ENCODE data around the gene SETD9. TPM values are rescaled to one million over a fixed set of nuclear protein-coding genes. Genes with fewer than 3 reads are reported as not detected.

The SETD9 gene, protein sequence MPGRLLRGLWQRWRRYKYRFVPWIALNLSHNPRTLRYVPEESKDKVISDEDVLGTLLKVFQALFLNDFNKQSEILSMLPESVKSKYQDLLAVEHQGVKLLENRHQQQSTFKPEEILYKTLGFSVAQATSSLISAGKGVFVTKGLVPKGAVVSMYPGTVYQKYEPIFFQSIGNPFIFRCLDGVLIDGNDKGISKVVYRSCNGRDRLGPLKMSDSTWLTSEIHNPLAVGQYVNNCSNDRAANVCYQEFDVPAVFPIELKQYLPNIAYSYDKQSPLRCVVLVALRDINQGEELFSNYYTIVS
- polyA plus RNA-seq (ENCODE audit: insufficient read length in 4 of 4): 10 to 100 TPM in 3 of 4 donors, 1 to 10 TPM in 1; 2.8 to 23.2 (median 13.4) TPM

DNA sequence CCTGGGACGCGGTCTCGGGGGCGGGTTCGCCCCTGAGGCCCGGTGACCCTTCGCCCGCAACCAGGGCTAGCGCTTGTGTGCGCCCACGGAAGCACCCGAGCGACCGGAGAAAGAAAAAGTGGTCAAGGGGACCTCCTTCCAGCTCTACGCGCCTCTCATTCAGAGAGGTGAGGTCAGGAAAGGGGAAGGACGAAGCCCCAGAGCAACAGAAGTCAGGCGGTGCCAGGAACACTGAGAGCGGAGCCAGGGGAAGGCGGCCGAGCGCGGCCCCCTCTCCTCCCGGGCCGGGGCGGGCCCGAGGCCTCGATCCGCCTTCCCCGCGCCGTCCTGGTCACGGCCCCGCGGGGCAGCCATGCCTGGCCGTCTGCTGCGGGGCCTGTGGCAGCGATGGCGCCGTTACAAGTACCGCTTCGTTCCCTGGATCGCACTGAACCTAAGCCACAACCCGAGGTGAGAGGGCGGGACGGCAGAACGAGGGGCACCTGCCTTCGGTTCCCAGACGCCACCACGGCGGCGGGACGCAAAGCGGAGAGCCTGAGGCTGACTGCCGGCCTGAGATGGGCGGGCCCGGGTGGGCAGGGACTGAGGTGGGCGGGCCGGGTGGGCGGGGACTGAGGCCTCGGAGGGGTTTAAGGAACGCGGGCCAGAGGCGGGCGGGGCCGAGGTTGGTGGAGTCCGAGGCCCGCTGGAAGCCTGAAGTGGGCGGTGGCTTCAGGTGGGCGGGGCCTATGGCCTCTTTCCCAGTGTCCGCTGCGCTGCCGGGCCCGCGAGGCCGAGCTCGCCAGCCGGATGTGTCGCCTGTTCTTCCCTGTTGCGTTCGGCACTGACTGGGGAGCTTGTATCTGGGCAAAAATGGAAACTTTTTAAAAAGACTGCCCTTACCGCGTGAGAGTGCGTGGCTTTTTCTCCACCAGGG lies at the start of gene SETD9:
SETD9 (plus strand) TSS at position 303 of the 916 bp plus-strand sequence; CDS start at position 353, 50 bp downstream.
- peak; percentile 94 for DNase-seq (ENCODE audit: low read depth in 4 of 4, low spot score in 3 of 4)

DNA sequence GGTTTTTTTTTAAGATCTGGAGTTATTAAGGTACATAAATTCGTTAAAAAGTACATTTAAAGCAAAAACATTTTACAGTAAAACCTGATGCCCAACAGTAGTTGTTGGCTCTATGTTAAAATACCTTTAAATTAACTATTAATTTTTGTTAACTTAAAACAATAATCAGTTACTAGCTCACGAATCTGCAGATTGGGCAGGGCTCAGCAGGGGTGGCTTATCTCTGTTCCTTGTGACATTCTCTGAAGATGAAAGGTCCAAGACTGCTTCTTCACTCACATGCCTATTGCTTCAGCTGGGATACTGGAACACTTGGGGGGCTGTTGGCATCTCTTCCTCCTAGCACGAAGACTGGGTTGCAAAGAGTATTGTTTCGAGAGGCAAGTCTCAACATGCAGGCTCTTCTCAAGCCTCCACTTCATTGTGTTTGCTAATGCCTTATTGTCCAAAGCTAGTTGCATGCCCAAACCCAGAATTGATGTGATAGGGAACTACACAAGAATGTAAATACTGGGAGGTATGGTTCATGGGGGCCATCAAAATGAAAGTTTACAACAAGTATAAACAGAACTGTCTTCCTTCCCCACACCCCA lies 47.4 kb upstream of the SETD9 start:
- no peak for DNase-seq (ENCODE audit: low read depth in 4 of 4, low spot score in 3 of 4)

- no peak for DNase-seq (ENCODE audit: low read depth in 4 of 4, low spot score in 3 of 4)
Measured at GRCh38 chr5:56862909-56863308, 46.5 kb upstream of the SETD9 start.

DNA sequence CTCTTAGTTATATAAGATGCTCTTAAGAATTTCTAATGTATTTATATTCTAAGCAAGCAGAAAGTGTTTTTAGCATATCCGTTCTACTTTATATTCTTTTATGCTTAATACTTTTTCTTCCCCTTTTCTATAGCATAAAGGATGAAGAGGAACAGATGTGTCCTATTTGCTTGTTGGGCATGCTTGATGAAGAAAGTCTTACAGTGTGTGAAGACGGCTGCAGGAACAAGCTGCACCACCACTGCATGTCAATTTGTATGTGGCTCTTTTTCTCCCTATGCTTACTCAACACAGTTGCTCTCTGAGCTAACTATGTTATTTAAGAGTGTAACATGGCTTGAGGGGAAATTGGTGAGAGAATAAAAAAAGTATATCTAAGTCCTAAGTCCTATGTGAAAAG lies 37.6 kb upstream of the SETD9 start:
- DNase-seq (ENCODE audit: low read depth in 4 of 4, low spot score in 3 of 4): no peak

DNA sequence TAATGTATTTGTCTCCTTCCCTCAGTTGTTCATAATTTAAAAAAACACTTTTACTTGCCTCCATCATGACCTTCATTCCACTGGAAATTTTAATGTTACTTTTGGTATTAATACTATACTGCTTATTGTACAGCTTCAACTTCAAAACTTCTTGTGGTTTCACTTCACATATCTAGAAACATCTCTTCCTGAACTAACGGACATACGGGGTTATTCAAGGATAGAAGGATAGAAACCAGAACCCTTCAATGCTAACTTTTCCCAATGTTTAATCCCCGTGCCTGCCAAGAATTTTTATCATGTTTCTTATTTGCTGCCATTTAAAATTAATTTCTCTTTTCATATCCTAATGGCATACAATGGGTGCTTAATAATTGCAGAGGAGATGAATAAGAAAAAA lies 36.3 kb upstream of the SETD9 start:
- DNase-seq (ENCODE audit: low read depth in 4 of 4, low spot score in 3 of 4): no peak

GRCh38 chr5:56876327-56876726 lies 33.1 kb upstream of the SETD9 start:
- no peak for DNase-seq (ENCODE audit: low read depth in 4 of 4, low spot score in 3 of 4)

DNA sequence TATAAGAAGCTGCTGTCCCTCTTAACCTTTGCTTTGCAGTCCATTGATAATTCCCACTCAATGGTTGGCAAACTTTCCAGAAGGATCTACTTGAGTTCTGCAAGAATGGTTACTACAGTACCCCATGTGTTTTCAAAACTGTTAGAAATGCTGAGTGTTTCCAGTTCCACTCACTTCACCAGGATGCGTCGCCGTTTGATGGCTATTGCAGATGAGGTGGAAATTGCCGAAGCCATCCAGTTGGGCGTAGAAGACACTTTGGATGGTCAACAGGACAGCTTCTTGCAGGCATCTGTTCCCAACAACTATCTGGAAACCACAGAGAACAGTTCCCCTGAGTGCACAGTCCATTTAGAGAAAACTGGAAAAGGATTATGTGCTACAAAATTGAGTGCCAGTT lies 27.8 kb upstream of the SETD9 start:
- DNase-seq (ENCODE audit: low read depth in 4 of 4, low spot score in 3 of 4): no peak

- DNase-seq (ENCODE audit: low read depth in 4 of 4, low spot score in 3 of 4): no peak
Measured at GRCh38 chr5:56893251-56893951, 16.0 kb upstream of the SETD9 start.

DNA sequence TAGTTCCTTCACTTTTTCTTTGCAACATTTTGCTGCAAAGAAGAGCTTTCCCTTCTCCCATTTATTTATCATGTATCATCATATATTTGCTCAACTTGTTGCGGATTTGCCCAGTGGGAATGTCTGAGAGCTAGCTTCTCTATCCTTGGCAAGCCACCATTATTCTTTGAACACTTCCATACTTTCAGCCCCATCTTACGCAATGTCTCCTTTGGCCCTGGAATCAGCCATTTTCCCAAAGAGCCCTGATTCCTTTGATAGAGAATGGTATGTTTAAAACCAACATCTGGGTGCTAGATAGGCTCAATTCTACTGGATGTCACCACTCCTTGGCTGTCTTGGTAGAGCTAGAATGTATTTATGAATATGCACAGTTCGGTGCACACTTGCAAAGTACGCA lies 12.6 kb upstream of the SETD9 start:
- no peak for DNase-seq (ENCODE audit: low read depth in 4 of 4, low spot score in 3 of 4)

DNA sequence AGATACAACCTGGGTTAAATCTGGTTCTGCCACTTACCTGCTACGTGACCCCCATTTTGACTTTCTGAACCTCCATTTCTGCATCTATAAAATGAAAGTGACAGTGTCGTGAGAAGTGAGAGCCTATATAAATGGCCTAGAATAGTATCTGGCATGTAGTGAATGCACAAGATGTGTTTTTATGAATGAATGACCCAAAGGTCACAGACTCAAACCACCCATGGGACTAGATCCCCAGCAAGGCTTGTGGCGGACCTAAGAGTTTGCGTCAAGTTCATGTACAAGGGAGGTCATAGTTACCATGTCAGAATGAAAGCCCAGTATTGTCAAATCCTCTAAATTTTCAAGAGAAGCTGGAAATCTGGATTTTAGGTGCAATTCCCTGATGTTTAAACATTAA lies 11.2 kb upstream of the SETD9 start:
- no peak for DNase-seq (ENCODE audit: low read depth in 4 of 4, low spot score in 3 of 4)

DNA sequence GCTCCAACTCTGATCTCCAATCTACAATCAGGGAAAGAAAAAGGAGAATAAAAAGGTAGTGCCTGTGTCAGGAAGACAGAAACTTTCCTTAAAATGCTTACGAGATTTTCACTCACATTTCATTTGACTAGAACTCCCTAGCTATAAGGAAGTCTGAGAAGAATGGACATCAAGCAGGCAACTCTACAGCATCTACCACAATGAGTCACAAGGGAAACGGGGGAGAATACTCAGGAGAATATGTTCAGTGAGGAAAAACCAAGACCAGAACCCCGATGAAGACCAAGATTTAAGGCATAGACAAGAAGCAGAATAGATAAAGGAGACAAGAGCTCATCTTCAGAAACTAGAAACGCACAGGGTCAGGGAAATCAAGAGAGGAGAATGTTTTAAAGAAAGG lies 9.0 kb upstream of the SETD9 start:
- no peak for DNase-seq (ENCODE audit: low read depth in 4 of 4, low spot score in 3 of 4)

DNA sequence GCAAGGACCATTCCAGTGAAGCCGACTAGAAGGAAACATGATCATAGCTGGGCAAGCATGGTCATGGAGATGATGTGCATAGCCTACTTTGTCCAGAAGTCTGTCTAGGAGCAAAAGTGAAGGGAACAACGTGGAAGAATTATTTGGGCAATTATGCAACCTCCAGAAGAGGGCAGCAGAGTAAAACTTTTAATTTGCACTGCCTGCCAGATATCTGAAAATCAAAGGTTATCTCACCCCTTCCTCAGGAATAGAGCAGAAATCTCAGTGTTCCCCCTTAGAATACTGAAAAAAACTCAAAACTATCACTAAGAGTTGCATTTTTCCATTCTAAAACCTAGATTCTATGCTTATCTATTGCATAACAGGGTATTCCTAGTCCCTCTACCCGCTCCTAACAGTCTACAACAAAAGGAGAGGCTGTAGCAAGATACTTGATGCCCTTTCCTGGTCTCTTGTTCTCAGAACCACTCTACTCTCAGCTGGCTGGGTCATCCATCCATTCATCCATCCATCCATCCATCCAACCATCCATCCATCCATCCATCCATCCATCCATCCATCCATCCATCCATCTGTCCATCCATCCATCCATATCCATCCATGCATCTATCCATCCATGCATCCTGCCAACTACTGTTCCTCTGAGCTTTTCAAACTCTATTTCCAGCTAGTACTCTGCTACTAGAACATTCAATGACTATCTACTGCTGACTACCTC lies 8.4 kb upstream of the SETD9 start:
- DNase-seq (ENCODE audit: low read depth in 4 of 4, low spot score in 3 of 4): no peak

DNA sequence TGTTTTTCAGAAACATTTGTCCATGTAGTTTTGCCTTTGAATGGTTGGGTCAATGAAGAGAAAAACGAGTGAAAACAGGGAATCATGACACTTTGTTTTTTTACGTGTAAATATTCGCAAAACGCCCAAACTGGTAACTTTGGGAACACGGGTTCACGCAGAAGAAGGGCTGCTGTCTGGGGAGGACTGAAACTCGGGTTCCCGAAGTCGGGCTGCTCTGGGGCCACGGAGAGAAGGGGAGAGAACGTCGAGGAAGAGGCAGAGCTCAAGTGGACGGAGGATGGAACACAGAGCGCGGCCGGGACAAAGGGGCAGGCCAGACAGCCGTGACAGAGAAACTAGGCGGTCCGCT lies 478 bp upstream of the SETD9 start:
- no peak for DNase-seq (ENCODE audit: low read depth in 4 of 4, low spot score in 3 of 4)

DNA sequence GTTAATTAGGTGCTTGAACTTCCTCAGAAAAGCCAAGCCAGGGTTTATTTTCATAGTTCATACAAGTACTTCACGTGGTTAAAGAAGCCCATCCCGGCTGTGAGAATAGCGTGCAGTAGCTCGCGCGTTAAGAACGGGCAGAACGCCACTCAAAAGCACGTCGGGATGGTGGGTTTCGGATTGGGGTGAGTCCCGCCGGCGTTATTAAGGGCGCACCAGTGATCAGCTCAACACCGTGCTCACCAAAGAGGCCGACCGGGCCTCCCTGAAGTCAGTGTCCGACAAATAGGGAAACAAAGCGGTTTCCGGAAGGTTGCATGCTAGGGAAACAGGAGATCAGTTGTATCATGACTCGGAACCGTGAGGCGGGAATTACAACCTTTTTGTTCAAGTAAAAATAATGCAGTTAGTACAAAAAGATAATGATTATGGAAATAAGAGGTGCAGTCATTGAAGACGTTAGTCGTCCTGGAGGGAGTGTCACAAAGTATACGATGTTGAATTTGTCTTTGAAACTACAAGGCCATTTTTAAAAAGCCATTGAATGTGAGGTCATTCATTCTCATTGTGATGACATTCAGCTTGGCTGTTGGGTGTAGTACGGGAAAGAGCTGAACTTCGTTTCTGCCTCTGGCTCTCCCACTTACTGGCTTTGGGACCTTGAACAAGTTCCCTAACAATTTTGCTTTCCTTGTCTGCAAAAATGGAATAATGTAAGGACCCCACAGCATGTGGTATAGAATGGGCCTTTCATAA lies 992 bp downstream of the SETD9 start:
- DNase-seq (ENCODE audit: low read depth in 4 of 4, low spot score in 3 of 4): peak in 2 of 4 donors; percentile 42 to 48

DNA sequence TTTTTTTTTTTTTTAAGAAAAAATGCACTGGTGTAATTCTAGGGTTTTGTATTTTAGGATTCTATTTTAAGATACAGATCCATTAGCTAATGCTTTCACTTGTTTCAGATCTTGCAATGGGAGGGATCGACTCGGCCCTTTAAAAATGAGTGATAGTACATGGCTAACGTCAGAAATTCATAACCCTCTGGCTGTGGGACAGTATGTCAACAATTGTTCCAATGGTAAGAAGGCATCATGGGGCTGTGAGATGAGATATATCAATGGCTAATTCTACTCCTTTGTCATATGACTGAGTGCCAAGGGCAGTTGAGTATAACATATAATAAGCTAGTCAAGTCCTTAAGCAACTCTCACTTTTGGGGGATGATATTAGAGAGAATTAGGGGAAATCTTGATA lies 4.4 kb downstream of the SETD9 start:
- no peak for DNase-seq (ENCODE audit: low read depth in 4 of 4, low spot score in 3 of 4)

DNA sequence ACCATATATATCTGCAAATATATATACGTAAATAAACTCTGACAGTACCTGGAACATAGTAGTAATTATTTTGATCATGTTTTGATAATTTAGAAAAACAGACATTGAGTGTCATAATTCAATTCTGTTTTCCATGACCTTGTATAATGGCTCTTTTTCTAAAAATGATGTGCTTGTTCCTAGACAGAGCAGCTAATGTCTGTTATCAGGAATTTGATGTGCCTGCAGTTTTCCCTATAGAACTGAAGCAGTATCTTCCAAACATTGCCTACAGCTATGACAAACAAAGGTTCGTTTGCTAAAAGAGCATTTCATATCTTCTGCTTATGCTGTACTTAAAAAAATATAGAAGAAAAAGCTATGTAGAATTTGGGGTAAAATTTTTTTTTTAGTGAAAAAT lies 5.3 kb downstream of the SETD9 start:
- no peak for DNase-seq (ENCODE audit: low read depth in 4 of 4, low spot score in 3 of 4)

GRCh38 chr5:56917534-56917933 lies 8.1 kb downstream of the SETD9 start:
- DNase-seq (ENCODE audit: low read depth in 4 of 4, low spot score in 3 of 4): no peak

DNA sequence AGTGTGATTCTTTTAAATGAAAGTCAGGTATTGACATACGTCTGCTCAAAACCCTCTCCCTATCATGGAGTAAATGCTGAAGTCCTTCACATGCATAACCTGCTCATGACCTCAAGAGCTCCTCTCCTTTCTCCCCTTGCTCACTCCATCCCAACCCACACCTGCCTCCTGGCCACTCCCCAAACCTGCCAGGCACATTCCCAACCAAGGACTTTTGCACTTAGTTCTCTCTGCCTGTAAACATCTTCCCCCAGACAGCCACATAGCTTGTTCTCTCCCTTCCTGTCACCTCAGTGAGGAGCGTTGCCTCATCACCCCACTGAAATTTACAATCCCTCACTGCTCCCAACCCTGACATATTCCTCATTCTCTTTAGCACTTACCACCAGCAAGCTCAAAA lies 8.7 kb downstream of the SETD9 start:
- DNase-seq (ENCODE audit: low read depth in 4 of 4, low spot score in 3 of 4): no peak

DNA sequence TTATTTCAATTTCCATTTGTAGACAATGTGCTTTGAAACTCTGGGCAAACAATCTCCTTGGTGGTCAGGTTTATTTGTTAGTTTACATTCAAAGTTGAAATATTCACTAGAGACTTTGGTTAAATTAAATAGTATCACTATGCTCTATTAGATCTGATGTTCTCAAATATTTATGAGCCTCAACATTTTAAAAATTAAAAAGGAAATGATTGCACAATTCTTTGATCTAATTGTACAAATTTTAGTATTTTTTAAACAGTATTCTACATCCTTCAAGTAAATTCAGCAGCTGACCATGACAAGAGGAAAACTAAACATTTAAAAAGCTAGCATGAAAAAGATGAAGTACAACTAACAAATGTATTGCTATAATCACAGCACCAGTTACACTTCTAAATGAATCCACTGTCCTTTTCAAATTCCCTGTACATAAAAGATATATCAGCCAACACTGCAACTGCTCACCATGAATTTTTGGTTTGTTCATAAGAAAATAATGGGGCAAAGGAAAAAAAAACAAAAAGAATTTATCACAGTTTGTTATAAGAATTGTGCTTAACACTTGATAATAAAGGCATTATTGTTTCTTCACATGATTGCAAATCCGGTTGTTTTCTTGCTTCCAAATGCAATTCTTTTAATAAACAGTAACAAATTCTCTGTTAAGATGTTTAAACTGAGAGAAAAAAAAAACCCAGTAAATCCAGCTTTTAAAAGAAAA lies 10.7 kb downstream of the SETD9 start:
- no peak for DNase-seq (ENCODE audit: low read depth in 4 of 4, low spot score in 3 of 4)
